ENCODE results near the gene FRYL. TPM values are rescaled to one million over a fixed set of nuclear protein-coding genes. Genes with fewer than 3 reads are reported as not detected.

FRYL gene
- total and polyA plus RNA-seq, 2 experiments from 2014 or later, result 15.7 to 82.3 TPM

DNA sequence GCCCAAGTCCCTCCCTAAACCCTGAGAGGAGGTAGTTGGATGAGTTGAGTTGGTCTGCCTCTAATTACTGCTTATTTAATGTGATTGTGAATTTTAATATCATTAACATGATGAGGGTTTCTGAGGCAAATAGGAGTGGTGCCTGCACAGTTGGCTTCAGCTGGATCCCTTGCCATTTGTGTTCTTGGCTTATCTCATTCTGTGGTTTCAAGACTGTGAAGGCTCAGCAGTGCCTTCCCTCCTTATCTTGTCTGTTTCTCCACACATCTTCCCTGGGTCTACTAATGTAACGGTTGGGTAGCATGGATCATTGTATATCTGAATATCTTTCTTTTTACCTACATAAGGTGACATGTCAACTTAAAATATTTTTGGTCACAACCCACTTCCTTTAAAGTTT lies 298.5 kb downstream of the FRYL start:
- TF ChIP-seq EZH2phosphoT487 (IDR thresholded peaks at IDR 0.05; ENCODE audit: low read depth, severe bottlenecking, unreplicated experiment) (no peak), EZH2 (IDR thresholded peaks at IDR 0.05; ENCODE audit: borderline replicate concordance) (no peak)
- TF ChIP-seq, protein P1, sequence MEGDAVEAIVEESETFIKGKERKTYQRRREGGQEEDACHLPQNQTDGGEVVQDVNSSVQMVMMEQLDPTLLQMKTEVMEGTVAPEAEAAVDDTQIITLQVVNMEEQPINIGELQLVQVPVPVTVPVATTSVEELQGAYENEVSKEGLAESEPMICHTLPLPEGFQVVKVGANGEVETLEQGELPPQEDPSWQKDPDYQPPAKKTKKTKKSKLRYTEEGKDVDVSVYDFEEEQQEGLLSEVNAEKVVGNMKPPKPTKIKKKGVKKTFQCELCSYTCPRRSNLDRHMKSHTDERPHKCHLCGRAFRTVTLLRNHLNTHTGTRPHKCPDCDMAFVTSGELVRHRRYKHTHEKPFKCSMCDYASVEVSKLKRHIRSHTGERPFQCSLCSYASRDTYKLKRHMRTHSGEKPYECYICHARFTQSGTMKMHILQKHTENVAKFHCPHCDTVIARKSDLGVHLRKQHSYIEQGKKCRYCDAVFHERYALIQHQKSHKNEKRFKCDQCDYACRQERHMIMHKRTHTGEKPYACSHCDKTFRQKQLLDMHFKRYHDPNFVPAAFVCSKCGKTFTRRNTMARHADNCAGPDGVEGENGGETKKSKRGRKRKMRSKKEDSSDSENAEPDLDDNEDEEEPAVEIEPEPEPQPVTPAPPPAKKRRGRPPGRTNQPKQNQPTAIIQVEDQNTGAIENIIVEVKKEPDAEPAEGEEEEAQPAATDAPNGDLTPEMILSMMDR (IDR thresholded peaks at IDR 0.05; ENCODE audit: poor library complexity), result no peak
- no peak for DNase-seq (ENCODE audit: low spot score)
- Histone ChIP-seq H3K4me2 (no peak overlapping the region), H3K4me3 (no peak overlapping the region), H3K27ac (no peak overlapping the region), H3K9me3 (ENCODE audit: low read depth) (no peaks in the 10 kb centered on the region), H3K4me1 (ENCODE audit: insufficient read depth) (no peaks in the 10 kb centered on the region), H3K36me3 (replicated peaks; ENCODE audit: insufficient read depth, low read depth) (no peaks in the 10 kb centered on the region), H3K9me2 (replicated peaks; ENCODE audit: insufficient read depth) (no peaks in the 10 kb centered on the region), H3K79me2 (no peaks in the 10 kb centered on the region), H3K27me3 (peaks cover 57% of the 10 kb centered on the region), H4K20me1 (ENCODE audit: insufficient read depth, poor library complexity, severe bottlenecking) (no peaks in the 10 kb centered on the region), H2AFZ (no peak overlapping the region)
- WGBS (ENCODE audit: low lambda C conversion rate, missing lambda C conversion rate), result 60% methylated on average over 1 of the region's 1 CpG

DNA sequence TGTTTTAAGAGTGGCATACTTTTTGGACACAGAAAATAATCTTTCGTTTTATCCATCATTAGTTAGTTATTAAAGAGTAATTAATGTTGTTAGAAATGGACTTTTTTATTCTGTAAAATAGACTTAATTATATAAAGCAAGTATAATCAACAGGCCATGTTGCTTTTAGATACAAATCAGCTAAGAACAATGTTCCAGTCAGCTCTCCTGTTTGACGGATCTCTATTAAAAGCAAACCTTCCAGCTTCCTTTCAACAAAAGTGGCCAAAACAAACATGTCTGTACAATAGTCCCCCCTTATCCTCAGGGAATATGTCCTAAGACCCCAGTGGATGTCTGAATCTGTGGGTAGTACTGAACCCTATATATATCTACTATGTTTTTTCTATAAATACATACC lies 301.8 kb downstream of the FRYL start:
- Histone ChIP-seq H3K4me3 (no peak overlapping the region), H2AFZ (no peak overlapping the region), H3K36me3 (replicated peaks; ENCODE audit: insufficient read depth, low read depth) (no peaks in the 10 kb centered on the region), H3K9me2 (replicated peaks; ENCODE audit: insufficient read depth) (no peaks in the 10 kb centered on the region), H3K4me1 (ENCODE audit: insufficient read depth) (no peaks in the 10 kb centered on the region), H3K79me2 (no peaks in the 10 kb centered on the region), H4K20me1 (ENCODE audit: insufficient read depth, poor library complexity, severe bottlenecking) (no peaks in the 10 kb centered on the region), H3K9me3 (ENCODE audit: low read depth) (no peaks in the 10 kb centered on the region), H3K27me3 (peaks cover 26% of the 10 kb centered on the region), H3K4me2 (no peak overlapping the region), H3K27ac (no peak overlapping the region)
- WGBS (ENCODE audit: low lambda C conversion rate, missing lambda C conversion rate), result 80% methylated on average over 2 of the region's 2 CpGs
- TF ChIP-seq, protein P1 (IDR thresholded peaks at IDR 0.05; ENCODE audit: poor library complexity), result no peak
- TF ChIP-seq EZH2 (IDR thresholded peaks at IDR 0.05; ENCODE audit: borderline replicate concordance), result no peak
- no peak for DNase-seq (ENCODE audit: low spot score)

DNA sequence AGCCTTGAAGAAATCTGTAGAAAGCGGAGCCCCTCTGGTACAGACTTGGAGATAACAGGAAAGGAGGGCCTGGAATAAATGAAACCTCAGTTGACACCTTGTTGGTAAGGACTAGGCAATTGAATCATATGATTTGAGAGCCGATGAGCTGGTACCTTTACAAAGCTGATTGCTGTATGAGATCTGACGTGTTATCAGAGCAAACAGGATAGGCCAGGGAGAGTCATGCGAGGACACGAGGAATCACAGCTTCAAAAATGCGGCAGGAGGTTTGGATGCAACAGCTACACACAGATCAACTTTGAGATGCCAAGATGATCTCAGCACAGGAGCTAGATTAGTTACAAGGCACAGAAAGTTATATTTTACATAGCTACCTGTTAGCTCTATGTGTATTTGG lies 304.3 kb downstream of the FRYL start:
- H4K20me1 ChIP-seq (ENCODE audit: insufficient read depth, poor library complexity, severe bottlenecking), result no peaks in the 10 kb centered on the region
- H3K4me2 ChIP-seq, result no peak overlapping the region
- H3K36me3 ChIP-seq (replicated peaks; ENCODE audit: insufficient read depth, low read depth), result no peaks in the 10 kb centered on the region
- peaks cover 2% of the 10 kb centered on the region for H3K27me3 ChIP-seq
- DNase-seq (ENCODE audit: low spot score), result no peak
- no peaks in the 10 kb centered on the region for H3K9me2 ChIP-seq (replicated peaks; ENCODE audit: insufficient read depth)
- H3K79me2 ChIP-seq, result no peaks in the 10 kb centered on the region
- H2AFZ ChIP-seq, result no peak overlapping the region
- no peaks in the 10 kb centered on the region for H3K4me1 ChIP-seq (ENCODE audit: insufficient read depth)
- TF ChIP-seq, protein P1 (IDR thresholded peaks at IDR 0.05; ENCODE audit: poor library complexity), result no peak
- TF ChIP-seq EZH2phosphoT487 (IDR thresholded peaks at IDR 0.05; ENCODE audit: low read depth, severe bottlenecking, unreplicated experiment), result no peak
- TF ChIP-seq EZH2 (IDR thresholded peaks at IDR 0.05; ENCODE audit: borderline replicate concordance), result no peak
- H3K9me3 ChIP-seq (ENCODE audit: low read depth), result no peaks in the 10 kb centered on the region
- no peak overlapping the region for H3K27ac ChIP-seq
- 67% methylated on average over 6 of the region's 6 CpGs for WGBS (ENCODE audit: low lambda C conversion rate, missing lambda C conversion rate)
- H3K4me3 ChIP-seq, result no peak overlapping the region

DNA sequence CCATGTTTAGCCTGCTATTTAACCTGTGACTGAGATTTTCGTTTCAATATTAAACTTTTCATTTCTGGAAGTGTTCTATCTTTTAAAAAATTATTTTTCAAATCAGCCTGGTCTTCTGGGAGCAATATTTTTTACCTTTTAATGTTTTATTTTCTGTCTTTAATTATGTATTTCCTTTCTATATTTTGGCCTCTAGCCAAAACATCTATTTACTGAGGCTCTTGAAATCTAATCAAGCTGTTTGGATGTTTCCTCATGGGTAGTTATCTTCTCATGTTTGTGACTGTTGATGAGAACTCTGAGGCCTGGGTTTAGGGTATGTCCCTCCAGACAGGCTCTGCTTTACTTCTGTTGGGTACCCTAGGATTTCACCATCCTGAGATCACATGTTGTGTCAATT lies 307.3 kb downstream of the FRYL start:
- Histone ChIP-seq H3K27me3 (no peaks in the 10 kb centered on the region), H3K4me1 (ENCODE audit: insufficient read depth) (no peaks in the 10 kb centered on the region), H4K20me1 (ENCODE audit: insufficient read depth, poor library complexity, severe bottlenecking) (no peaks in the 10 kb centered on the region), H3K79me2 (no peaks in the 10 kb centered on the region), H3K27ac (no peak overlapping the region), H3K9me2 (replicated peaks; ENCODE audit: insufficient read depth) (no peaks in the 10 kb centered on the region), H2AFZ (no peak overlapping the region), H3K36me3 (replicated peaks; ENCODE audit: insufficient read depth, low read depth) (no peaks in the 10 kb centered on the region), H3K9me3 (ENCODE audit: low read depth) (no peaks in the 10 kb centered on the region), H3K4me3 (no peak overlapping the region), H3K4me2 (no peak overlapping the region)
- TF ChIP-seq, protein P1 (IDR thresholded peaks at IDR 0.05; ENCODE audit: poor library complexity), result no peak
- TF ChIP-seq EZH2 (IDR thresholded peaks at IDR 0.05; ENCODE audit: borderline replicate concordance) (no peak), EZH2phosphoT487 (IDR thresholded peaks at IDR 0.05; ENCODE audit: low read depth, severe bottlenecking, unreplicated experiment) (no peak)
- DNase-seq (ENCODE audit: low spot score), result no peak
- 89% methylated on average over 1 of the region's 1 CpG for WGBS (ENCODE audit: low lambda C conversion rate, missing lambda C conversion rate)

Data from hepatocyte (in vitro differentiated cells).